HG02981 (cell line): ENCODE measurements around the gene HCFC1.

Source experiments
- ATAC-seq: cut with Tn5 transposase; IDR thresholded peaks from one replicate; pipeline ENCODE4 v1.9.1; 2021; ENCODE audit warnings: mild to moderate bottlenecking, moderate library complexity; ENCODE audit not compliant: unreplicated experiment

The HCFC1 gene

GRCh38 chrX:153974726-153975286 lies 3.2 kb upstream of the HCFC1 start:
- no peak for ATAC-seq

GRCh38 chrX:153974003-153974725 lies 2.5 kb upstream of the HCFC1 start:
- ATAC-seq, result no peak

- no peak for ATAC-seq
Measured at GRCh38 chrX:153973127-153974002, 1.7 kb upstream of the HCFC1 start.

GRCh38 chrX:153972368-153973126 lies 929 bp upstream of the HCFC1 start, which contains the start of gene TMEM187:
Gene TMEM187, plus strand, starts transcription at chrX:153972754. Its CDS starts 9,309 bp downstream, at chrX:153982063.
- ATAC-seq, result peak; percentile 47

GRCh38 chrX:153971124-153971449 lies 531 bp downstream of the HCFC1 start:
- peak; percentile 29 for ATAC-seq

GRCh38 chrX:153970357-153971123 lies 1.1 kb downstream of the HCFC1 start:
- ATAC-seq, result no peak

GRCh38 chrX:153969904-153970356 lies 1.7 kb downstream of the HCFC1 start:
- ATAC-seq, result no peak

- no peak for ATAC-seq
Measured at GRCh38 chrX:153969125-153969903, 2.3 kb downstream of the HCFC1 start.

GRCh38 chrX:153968754-153969124 lies 2.9 kb downstream of the HCFC1 start:
- ATAC-seq, result no peak

GRCh38 chrX:153968255-153968654 lies 3.4 kb downstream of the HCFC1 start:
- no peak for ATAC-seq

- ATAC-seq, result no peak
Measured at GRCh38 chrX:153967536-153968224, 3.9 kb downstream of the HCFC1 start.

GRCh38 chrX:153966841-153967535 lies 4.6 kb downstream of the HCFC1 start:
- no peak for ATAC-seq

- no peak for ATAC-seq
Measured at GRCh38 chrX:153966283-153966688, 5.3 kb downstream of the HCFC1 start.

- no peak for ATAC-seq
Measured at GRCh38 chrX:153965406-153965805, 6.2 kb downstream of the HCFC1 start.

GRCh38 chrX:153964105-153964504 lies 7.5 kb downstream of the HCFC1 start:
- no peak for ATAC-seq

GRCh38 chrX:153963546-153963945 lies 8.1 kb downstream of the HCFC1 start:
- no peak for ATAC-seq

GRCh38 chrX:153961292-153961691 lies 10.3 kb downstream of the HCFC1 start:
- no peak for ATAC-seq

GRCh38 chrX:153960786-153961185 lies 10.8 kb downstream of the HCFC1 start:
- no peak for ATAC-seq
